ENCODE measurements around the gene HOXB4. TPM values are rescaled to one million over a fixed set of nuclear protein-coding genes. Genes with fewer than 3 reads are reported as not detected.

HOXB4 gene
- total RNA-seq, 2 experiments from 2014 or later: 1.7 to 2.0 TPM

DNA sequence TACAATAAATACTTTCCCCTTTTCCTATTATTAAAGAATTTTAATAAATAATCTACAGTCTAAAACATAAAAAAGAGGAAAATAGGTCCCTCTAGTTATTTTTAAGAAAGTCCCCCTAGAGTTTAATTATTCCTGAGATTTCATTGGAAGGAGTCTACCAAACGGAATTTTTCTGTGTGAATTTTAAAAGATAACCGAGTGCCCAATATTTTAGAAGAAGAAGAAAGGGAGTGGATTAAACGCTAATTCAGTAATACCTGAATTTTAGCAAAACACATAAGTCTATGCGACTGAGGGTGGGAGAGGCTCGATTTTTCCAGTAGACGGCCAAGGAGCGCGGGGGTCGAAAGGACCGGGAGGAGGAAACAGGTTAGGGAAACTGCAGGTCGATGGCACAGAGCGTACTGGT, 35.4 kb downstream of the HOXB4 start:
- ATAC-seq: no peak
- peaks cover 1% of the 10 kb centered on the region for H3K27me3 Mint-ChIP-seq
- ChIA-PET CTCF (interaction anchor here (0.7 to 1.3 kb wide), 2 partner anchors 50 to 191 kb away, joined by 3 to 4 read pairs; no protein-coding TSS in a partner anchor), POLR2A (interaction anchor here (0.6 to 1.9 kb wide), 5 partner anchors 12 to 154 kb away, joined by 3 to 6 read pairs (median 4); no protein-coding TSS in a partner anchor)
- peaks cover 28% of the 10 kb centered on the region for H3K4me1 Mint-ChIP-seq (ENCODE audit: low read depth)
- no peak for DNase-seq
- peak overlapping the region; percentile 85 for H3K4me3 Mint-ChIP-seq
- TF ChIP-seq, protein P1, sequence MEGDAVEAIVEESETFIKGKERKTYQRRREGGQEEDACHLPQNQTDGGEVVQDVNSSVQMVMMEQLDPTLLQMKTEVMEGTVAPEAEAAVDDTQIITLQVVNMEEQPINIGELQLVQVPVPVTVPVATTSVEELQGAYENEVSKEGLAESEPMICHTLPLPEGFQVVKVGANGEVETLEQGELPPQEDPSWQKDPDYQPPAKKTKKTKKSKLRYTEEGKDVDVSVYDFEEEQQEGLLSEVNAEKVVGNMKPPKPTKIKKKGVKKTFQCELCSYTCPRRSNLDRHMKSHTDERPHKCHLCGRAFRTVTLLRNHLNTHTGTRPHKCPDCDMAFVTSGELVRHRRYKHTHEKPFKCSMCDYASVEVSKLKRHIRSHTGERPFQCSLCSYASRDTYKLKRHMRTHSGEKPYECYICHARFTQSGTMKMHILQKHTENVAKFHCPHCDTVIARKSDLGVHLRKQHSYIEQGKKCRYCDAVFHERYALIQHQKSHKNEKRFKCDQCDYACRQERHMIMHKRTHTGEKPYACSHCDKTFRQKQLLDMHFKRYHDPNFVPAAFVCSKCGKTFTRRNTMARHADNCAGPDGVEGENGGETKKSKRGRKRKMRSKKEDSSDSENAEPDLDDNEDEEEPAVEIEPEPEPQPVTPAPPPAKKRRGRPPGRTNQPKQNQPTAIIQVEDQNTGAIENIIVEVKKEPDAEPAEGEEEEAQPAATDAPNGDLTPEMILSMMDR (IDR thresholded peaks at IDR 0.05): no peak
- peaks cover 9% of the 10 kb centered on the region for H3K36me3 Mint-ChIP-seq (ENCODE audit: low read depth)
- intact Hi-C loops (cut with micrococcal nuclease): loop anchor here (5.0 kb wide), 1 partner anchor 40 kb away; no protein-coding TSS in a partner anchor
- no peaks in the 10 kb centered on the region for H3K9me3 Mint-ChIP-seq
- H3K27ac Mint-ChIP-seq: peak overlapping the region; percentile 87

DNA sequence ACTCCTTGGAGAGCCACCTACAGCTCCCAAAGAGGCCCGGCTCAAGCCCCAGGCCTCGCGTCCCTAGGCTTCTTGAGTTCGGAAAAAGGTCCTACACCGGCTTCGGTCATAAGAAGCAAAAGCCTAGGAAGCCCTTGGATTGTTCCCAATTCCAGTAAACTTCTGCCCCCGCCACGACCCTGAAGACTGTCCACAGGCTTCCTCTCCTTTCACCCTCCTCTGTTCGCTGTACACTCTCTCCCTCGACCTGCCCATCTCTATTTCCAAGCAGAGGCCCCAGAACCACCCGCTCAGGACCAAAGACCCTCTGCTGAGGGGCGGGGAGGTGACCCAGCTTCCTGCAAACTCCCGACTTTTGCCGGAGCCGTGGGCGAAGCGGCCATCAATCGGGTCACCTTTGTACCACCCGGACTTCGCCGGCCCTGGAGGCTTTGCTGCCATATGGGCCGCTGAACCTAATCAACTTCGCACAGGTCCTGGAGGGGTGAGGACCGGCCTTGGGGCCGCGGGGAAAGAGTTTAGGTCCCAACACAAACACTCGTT, 36.0 kb downstream of the HOXB4 start:
- DNase-seq (peak; percentile 41), ATAC-seq (no peak)
- POLR2A ChIA-PET: interaction anchor here (0.6 to 1.9 kb wide), 6 partner anchors 14 to 350 kb away, joined by 3 to 5 read pairs (median 4); no protein-coding TSS in a partner anchor
- Mint-ChIP-seq H3K9me3 (no peaks in the 10 kb centered on the region), H3K27me3 (peaks cover 1% of the 10 kb centered on the region), H3K4me3 (peak overlapping the region; percentile 85), H3K36me3 (ENCODE audit: low read depth) (peaks cover 9% of the 10 kb centered on the region), H3K27ac (peak overlapping the region; percentile 97), H3K4me1 (ENCODE audit: low read depth) (peaks cover 23% of the 10 kb centered on the region)
- TF ChIP-seq, protein P1 (IDR thresholded peaks at IDR 0.05): no peak
- intact Hi-C loops (cut with micrococcal nuclease): loop anchor here (5.0 kb wide), 1 partner anchor 40 kb away; no protein-coding TSS in a partner anchor
- CTCF ChIA-PET: interaction anchor here (0.7 to 1.5 kb wide), 3 partner anchors 29 to 191 kb away, joined by 3 to 4 read pairs (median 4); no protein-coding TSS in a partner anchor

DNA sequence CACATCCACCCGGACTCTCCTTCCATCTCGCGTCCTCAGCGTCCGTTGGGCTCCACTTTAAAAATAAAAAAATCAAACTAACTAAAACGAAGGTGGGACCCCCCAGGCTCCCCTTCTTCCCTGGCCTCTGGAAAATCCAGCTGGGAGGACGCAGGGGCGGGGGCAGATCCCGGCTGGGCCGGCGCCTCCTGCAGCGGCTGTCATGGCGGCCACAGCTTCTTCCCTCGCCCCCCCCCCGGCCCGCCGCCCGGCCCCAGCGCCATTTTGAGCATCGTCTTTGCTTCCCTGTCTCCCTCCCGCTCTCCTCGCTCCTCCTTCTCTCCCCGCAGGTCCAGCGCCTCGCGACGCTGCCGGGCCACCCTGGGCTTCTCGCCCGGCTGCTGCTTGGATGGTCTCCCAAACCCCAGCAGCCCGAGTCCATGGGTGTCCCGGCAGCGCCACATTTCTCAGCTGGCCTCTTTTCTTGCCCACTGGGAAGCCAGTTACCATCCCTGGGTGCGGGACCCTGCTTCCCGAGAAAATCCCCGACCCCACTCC, 36.5 kb downstream of the HOXB4 start:
- Mint-ChIP-seq H3K36me3 (ENCODE audit: low read depth) (peaks cover 9% of the 10 kb centered on the region), H3K27me3 (peaks cover 1% of the 10 kb centered on the region), H3K4me1 (ENCODE audit: low read depth) (peaks cover 19% of the 10 kb centered on the region), H3K4me3 (peak overlapping the region; percentile 85), H3K27ac (peak overlapping the region; percentile 97), H3K9me3 (no peaks in the 10 kb centered on the region)
- TF ChIP-seq, protein P1 (IDR thresholded peaks at IDR 0.05): no peak
- ATAC-seq: peak; percentile 32
- ChIA-PET POLR2A (interaction anchor here (0.6 to 1.9 kb wide), 8 partner anchors 15 to 349 kb away, joined by 3 to 5 read pairs (median 4); no protein-coding TSS in a partner anchor), CTCF (interaction anchor here (1.0 to 2.0 kb wide), 4 partner anchors 28 to 189 kb away, joined by 3 to 9 read pairs (median 4); no protein-coding TSS in a partner anchor)
- intact Hi-C loops (cut with micrococcal nuclease): loop anchor here (5.0 kb wide), 1 partner anchor 39 kb away; no protein-coding TSS in a partner anchor
- DNase-seq: peak; percentile 41

DNA sequence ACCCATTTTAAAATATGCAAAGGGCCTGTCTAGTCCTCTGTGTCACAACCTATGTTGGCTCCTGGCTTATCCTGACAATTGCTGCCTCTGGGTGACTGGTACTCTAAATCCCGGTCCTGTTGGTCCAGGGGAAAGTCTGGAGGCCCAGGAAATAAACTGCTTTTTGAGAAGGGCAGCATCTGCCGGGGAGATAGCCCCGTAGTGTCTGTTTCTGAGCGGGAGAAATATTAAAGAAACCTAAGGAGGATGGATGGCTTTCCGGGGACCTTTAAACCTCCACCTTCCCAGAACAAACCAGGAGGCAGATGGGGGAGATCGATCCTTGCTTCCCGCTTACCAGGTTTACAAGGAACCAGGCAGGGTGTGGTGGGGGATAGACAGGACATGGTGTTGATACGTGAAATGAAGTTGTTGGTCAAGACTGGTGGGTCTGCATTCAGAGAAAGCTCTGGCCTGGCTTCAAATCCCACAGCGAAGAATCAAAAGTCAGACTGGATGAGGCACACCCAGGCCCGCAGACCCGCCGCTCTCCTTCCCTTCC, 37.0 kb downstream of the HOXB4 start:
- H3K36me3 Mint-ChIP-seq (ENCODE audit: low read depth): peaks cover 9% of the 10 kb centered on the region
- intact Hi-C loops (cut with micrococcal nuclease): loop anchor here (5.0 kb wide), 1 partner anchor 39 kb away; no protein-coding TSS in a partner anchor
- peak overlapping the region; percentile 85 for H3K4me3 Mint-ChIP-seq
- H3K4me1 Mint-ChIP-seq (ENCODE audit: low read depth): peaks cover 15% of the 10 kb centered on the region
- DNase-seq (peak; percentile 27), ATAC-seq (no peak)
- H3K9me3 Mint-ChIP-seq: no peaks in the 10 kb centered on the region
- H3K27me3 Mint-ChIP-seq: peaks cover 1% of the 10 kb centered on the region
- peak overlapping the region; percentile 97 for H3K27ac Mint-ChIP-seq
- TF ChIP-seq, protein P1 (IDR thresholded peaks at IDR 0.05): no peak
- ChIA-PET CTCF (interaction anchor here (1.0 to 2.0 kb wide), 5 partner anchors 28 to 189 kb away, joined by 3 to 9 read pairs (median 4); no protein-coding TSS in a partner anchor), POLR2A (interaction anchor here (0.7 to 1.9 kb wide), 7 partner anchors 15 to 348 kb away, joined by 3 to 5 read pairs (median 3); no protein-coding TSS in a partner anchor)

Data from activated CD8-positive, alpha-beta T cell treated with anti-CD3 and anti-CD28 coated beads for 36 hours (primary cell).